Ishikawa (cell line): ENCODE data around the gene DCAF8.

Source experiments
- CEBPB ChIP-seq: IDR thresholded peaks from 2 replicates; pipeline ENCODE4 v1.6.1; 2012
- CREB1 ChIP-seq: IDR thresholded peaks from 2 replicates; pipeline ENCODE4 v1.6.1; 2012; ENCODE audit warnings: low read depth
- EGR1 ChIP-seq: IDR thresholded peaks from 2 replicates; pipeline ENCODE4 v1.6.1; 2012
- EP300 ChIP-seq: IDR thresholded peaks from 2 replicates; pipeline ENCODE4 v1.6.1; 2012; ENCODE audit warnings: borderline replicate concordance
- FOXM1 ChIP-seq: IDR thresholded peaks from 2 replicates; pipeline ENCODE4 v1.6.1; 2012; ENCODE audit warnings: low read depth, borderline replicate concordance
- MAX ChIP-seq: IDR thresholded peaks from 2 replicates; pipeline ENCODE4 v1.6.1; 2012
- NFIC ChIP-seq: IDR thresholded peaks from 2 replicates; pipeline ENCODE4 v1.6.1; 2012
- RAD21 ChIP-seq: IDR thresholded peaks from 2 replicates; pipeline ENCODE4 v1.6.1; 2012; ENCODE audit warnings: low read depth
- TAF1 ChIP-seq: IDR thresholded peaks from 2 replicates; pipeline ENCODE4 v1.6.1; 2012; ENCODE audit warnings: low read depth, mild to moderate bottlenecking
- TCF12 ChIP-seq: IDR thresholded peaks from 2 replicates; pipeline ENCODE4 v1.6.1; 2012; ENCODE audit warnings: low read depth
- TEAD4 ChIP-seq: IDR thresholded peaks from 2 replicates; pipeline ENCODE4 v1.6.1; 2012
- YY1 ChIP-seq: IDR thresholded peaks from 2 replicates; pipeline ENCODE4 v1.6.1; 2012; ENCODE audit warnings: low read depth
- ZBTB7A ChIP-seq: IDR thresholded peaks from 2 replicates; pipeline ENCODE4 v1.6.1; 2012; ENCODE audit warnings: low read depth
- TF ChIP-seq, protein P1 (sequence below): IDR thresholded peaks from 2 replicates; pipeline ENCODE4 v1.6.1; 2012
- TF ChIP-seq, protein P2 (sequence below): IDR thresholded peaks from 2 replicates; pipeline ENCODE4 v1.6.1; 2012; ENCODE audit warnings: low read depth, mild to moderate bottlenecking

DCAF8 gene

GRCh38 chr1:160209321-160210046, 52.9 kb downstream of the DCAF8 start:
- TF ChIP-seq RAD21 = no peak
- no peak for TF ChIP-seq TCF12
- TF ChIP-seq, protein P1, sequence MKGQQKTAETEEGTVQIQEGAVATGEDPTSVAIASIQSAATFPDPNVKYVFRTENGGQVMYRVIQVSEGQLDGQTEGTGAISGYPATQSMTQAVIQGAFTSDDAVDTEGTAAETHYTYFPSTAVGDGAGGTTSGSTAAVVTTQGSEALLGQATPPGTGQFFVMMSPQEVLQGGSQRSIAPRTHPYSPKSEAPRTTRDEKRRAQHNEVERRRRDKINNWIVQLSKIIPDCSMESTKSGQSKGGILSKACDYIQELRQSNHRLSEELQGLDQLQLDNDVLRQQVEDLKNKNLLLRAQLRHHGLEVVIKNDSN = no peak
- TF ChIP-seq NFIC = no peak
- TF ChIP-seq, protein P2, sequence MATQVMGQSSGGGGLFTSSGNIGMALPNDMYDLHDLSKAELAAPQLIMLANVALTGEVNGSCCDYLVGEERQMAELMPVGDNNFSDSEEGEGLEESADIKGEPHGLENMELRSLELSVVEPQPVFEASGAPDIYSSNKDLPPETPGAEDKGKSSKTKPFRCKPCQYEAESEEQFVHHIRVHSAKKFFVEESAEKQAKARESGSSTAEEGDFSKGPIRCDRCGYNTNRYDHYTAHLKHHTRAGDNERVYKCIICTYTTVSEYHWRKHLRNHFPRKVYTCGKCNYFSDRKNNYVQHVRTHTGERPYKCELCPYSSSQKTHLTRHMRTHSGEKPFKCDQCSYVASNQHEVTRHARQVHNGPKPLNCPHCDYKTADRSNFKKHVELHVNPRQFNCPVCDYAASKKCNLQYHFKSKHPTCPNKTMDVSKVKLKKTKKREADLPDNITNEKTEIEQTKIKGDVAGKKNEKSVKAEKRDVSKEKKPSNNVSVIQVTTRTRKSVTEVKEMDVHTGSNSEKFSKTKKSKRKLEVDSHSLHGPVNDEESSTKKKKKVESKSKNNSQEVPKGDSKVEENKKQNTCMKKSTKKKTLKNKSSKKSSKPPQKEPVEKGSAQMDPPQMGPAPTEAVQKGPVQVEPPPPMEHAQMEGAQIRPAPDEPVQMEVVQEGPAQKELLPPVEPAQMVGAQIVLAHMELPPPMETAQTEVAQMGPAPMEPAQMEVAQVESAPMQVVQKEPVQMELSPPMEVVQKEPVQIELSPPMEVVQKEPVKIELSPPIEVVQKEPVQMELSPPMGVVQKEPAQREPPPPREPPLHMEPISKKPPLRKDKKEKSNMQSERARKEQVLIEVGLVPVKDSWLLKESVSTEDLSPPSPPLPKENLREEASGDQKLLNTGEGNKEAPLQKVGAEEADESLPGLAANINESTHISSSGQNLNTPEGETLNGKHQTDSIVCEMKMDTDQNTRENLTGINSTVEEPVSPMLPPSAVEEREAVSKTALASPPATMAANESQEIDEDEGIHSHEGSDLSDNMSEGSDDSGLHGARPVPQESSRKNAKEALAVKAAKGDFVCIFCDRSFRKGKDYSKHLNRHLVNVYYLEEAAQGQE = no peak
- no peak for TF ChIP-seq TAF1
- no peak for TF ChIP-seq ZBTB7A
- no peak for TF ChIP-seq TEAD4
- no peak for TF ChIP-seq MAX
- no peak for TF ChIP-seq CEBPB
- TF ChIP-seq EGR1 = no peak
- TF ChIP-seq CREB1 = no peak
- no peak for TF ChIP-seq EP300

DNA sequence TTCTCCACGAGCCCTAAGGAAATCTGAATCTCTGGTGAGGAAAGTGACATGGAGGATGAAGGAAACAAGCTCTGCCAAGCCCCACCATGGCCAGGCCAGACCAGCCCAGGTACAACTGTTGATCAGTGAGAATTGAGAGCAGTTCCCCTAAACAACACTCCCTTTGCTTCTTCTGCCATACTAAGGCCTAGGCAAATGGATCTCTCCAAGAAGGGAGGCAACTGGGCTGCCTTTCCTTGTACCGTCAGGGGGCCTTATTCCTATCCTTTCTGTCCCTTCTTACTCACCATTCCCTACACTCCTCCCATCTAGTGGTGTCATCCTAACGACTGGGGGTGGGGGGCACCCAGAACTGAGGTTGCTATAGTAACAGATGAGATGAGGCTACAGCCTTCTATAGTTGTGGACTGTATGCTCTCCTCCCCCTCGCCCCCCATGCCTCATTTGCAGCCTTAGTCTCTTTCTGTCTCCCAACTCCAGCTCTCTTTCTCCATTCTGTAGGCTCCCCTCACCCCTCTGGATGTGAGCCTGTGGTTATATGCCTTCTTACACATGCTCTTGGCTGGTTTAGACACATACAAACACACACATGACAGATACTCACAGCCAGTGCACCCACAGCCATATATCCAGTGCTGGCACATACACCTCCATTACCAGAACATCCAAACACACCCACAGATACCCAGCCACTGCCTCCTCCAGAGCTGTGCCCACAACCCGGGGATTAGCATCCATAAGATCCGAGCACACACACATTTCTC, 53.6 kb downstream of the DCAF8 start:
- no peak for TF ChIP-seq CREB1
- no peak for TF ChIP-seq TEAD4
- no peak for TF ChIP-seq CEBPB
- no peak for TF ChIP-seq EGR1
- TF ChIP-seq EP300 = no peak
- TF ChIP-seq ZBTB7A = no peak
- TF ChIP-seq RAD21 = no peak
- TF ChIP-seq, protein P2 = no peak
- no peak for TF ChIP-seq MAX
- no peak for TF ChIP-seq TAF1

DNA sequence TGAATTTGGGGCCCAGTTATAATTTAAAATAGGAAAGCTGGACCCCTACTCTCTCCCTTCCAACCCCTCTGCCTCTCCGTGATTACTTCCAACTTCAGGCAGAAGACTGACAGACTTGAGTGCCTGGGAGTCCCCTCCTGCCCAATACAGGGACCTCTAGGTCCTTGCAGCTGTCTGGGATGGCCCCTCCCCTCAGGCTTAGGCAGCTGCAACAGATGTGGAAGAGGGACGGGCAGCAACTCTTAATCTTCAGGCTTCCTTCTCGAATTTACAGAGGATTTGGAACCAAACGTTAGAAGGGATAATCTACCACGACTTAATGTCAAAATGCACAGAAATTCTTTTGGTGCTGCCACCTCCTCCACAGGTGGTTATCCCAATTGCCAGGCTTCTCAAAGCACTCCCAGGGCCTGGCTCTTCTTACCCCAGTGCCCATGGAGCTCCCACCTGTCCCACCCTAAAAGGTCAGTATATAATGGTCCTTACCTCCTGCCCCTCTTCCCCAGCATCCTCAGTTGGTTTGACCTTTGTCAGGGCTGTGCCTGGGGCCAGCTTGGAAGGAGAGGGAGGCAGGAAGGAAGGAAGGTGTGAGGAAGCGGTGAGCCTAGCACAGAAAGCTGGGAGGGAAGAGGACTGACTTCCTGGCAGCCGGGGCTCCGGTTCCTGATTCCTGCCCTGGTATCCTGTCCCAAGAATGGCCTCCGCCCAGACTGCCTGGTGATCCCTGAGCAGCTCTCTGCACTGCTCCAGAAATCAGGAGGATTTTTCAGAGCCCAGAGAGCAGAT, 54.4 kb downstream of the DCAF8 start:
- TF ChIP-seq EP300 (no peak), MAX (no peak), EGR1 (no peak), TEAD4 (no peak), RAD21 (no peak), ZBTB7A (no peak), TCF12 (no peak), FOXM1 (no peak), CEBPB (no peak), YY1 (no peak), NFIC (no peak), CREB1 (no peak), TAF1 (no peak)
- TF ChIP-seq, protein P2 = no peak
- TF ChIP-seq, protein P1 = no peak
